ENCODE measurements around the gene PLXNB3.

PLXNB3 gene

GRCh38 chrX:153778181-153778580 is 14.1 kb downstream of the PLXNB3 start:
- TF ChIP-seq ZNF70 (CRISPR knock-in tag; IDR thresholded peaks at IDR 0.05) = no peak
- TF ChIP-seq ARNTL (CRISPR knock-in tag; IDR thresholded peaks at IDR 0.05; ENCODE audit: borderline replicate concordance, low read depth) = no peak
- TF ChIP-seq ESRRG (CRISPR knock-in tag; IDR thresholded peaks at IDR 0.05) = no peak
- TF ChIP-seq OSR1 (CRISPR knock-in tag; IDR thresholded peaks at IDR 0.05) = no peak
- no peak for TF ChIP-seq ZFP3 (CRISPR knock-in tag; IDR thresholded peaks at IDR 0.05)
- TF ChIP-seq ZNF8 (CRISPR knock-in tag; IDR thresholded peaks at IDR 0.05) = no peak
- TF ChIP-seq ZC3H10 (CRISPR knock-in tag; IDR thresholded peaks at IDR 0.05) = no peak
- TF ChIP-seq ZNF565 (CRISPR knock-in tag; conservative IDR thresholded peaks at IDR 0.05; ENCODE audit: low read depth) = no peak
- no peak for TF ChIP-seq CSRNP3 (CRISPR knock-in tag; IDR thresholded peaks at IDR 0.05)
- TF ChIP-seq, protein P1, sequence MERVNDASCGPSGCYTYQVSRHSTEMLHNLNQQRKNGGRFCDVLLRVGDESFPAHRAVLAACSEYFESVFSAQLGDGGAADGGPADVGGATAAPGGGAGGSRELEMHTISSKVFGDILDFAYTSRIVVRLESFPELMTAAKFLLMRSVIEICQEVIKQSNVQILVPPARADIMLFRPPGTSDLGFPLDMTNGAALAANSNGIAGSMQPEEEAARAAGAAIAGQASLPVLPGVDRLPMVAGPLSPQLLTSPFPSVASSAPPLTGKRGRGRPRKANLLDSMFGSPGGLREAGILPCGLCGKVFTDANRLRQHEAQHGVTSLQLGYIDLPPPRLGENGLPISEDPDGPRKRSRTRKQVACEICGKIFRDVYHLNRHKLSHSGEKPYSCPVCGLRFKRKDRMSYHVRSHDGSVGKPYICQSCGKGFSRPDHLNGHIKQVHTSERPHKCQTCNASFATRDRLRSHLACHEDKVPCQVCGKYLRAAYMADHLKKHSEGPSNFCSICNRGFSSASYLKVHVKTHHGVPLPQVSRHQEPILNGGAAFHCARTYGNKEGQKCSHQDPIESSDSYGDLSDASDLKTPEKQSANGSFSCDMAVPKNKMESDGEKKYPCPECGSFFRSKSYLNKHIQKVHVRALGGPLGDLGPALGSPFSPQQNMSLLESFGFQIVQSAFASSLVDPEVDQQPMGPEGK (CRISPR knock-in tag; IDR thresholded peaks at IDR 0.05; ENCODE audit: borderline replicate concordance) = no peak
- no peak for TF ChIP-seq TOX (CRISPR knock-in tag; IDR thresholded peaks at IDR 0.05; ENCODE audit: borderline replicate concordance)
- no peak for TF ChIP-seq CSDC2 (CRISPR knock-in tag; IDR thresholded peaks at IDR 0.05)
- TF ChIP-seq, protein P2, sequence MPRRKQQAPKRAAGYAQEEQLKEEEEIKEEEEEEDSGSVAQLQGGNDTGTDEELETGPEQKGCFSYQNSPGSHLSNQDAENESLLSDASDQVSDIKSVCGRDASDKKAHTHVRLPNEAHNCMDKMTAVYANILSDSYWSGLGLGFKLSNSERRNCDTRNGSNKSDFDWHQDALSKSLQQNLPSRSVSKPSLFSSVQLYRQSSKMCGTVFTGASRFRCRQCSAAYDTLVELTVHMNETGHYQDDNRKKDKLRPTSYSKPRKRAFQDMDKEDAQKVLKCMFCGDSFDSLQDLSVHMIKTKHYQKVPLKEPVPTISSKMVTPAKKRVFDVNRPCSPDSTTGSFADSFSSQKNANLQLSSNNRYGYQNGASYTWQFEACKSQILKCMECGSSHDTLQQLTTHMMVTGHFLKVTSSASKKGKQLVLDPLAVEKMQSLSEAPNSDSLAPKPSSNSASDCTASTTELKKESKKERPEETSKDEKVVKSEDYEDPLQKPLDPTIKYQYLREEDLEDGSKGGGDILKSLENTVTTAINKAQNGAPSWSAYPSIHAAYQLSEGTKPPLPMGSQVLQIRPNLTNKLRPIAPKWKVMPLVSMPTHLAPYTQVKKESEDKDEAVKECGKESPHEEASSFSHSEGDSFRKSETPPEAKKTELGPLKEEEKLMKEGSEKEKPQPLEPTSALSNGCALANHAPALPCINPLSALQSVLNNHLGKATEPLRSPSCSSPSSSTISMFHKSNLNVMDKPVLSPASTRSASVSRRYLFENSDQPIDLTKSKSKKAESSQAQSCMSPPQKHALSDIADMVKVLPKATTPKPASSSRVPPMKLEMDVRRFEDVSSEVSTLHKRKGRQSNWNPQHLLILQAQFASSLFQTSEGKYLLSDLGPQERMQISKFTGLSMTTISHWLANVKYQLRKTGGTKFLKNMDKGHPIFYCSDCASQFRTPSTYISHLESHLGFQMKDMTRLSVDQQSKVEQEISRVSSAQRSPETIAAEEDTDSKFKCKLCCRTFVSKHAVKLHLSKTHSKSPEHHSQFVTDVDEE (CRISPR knock-in tag; IDR thresholded peaks at IDR 0.05) = no peak
- TF ChIP-seq ISL1 (CRISPR knock-in tag; IDR thresholded peaks at IDR 0.05) = no peak
- TF ChIP-seq PPARA (CRISPR knock-in tag; IDR thresholded peaks at IDR 0.05; ENCODE audit: borderline replicate concordance) = no peak
- no peak for TF ChIP-seq SNAI2 (CRISPR knock-in tag; IDR thresholded peaks at IDR 0.05)
- no peak for TF ChIP-seq TCF4 (CRISPR knock-in tag; IDR thresholded peaks at IDR 0.05; ENCODE audit: borderline replicate concordance)
- TF ChIP-seq GLIS3 (CRISPR knock-in tag; IDR thresholded peaks at IDR 0.05) = no peak
- no peak for TF ChIP-seq CREB5 (CRISPR knock-in tag; IDR thresholded peaks at IDR 0.05; ENCODE audit: low read depth)
- no peak for TF ChIP-seq RARB (CRISPR knock-in tag; IDR thresholded peaks at IDR 0.05)
- ATAC-seq = no peak

DNA sequence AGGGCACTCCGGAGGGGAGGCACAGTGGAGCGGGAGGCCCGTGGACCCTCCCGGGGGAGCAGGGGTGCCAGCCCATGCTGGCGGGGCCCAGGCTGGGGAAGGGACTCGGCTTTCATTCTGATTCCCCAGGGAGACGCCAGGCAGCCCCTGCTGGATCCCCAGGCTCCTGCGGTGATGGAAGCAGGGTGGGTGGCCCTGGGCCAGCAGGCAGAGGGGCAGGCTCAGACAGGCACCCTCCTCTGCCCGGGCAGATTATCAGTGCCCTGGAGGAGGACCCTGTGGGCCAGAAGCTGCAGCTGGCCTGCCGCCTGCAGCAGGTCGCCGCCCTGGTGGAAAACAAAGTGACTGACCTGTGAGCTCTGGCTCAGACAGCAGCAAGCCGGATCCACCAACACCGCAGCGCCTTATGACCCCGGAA is 14.6 kb downstream of the PLXNB3 start:
- ATAC-seq = no peak

More for the DNA sequence above, 14.6 kb downstream of the PLXNB3 start:
- TF ChIP-seq PPARA (CRISPR knock-in tag; IDR thresholded peaks at IDR 0.05; ENCODE audit: borderline replicate concordance) = no peak
- TF ChIP-seq TCF4 (CRISPR knock-in tag; IDR thresholded peaks at IDR 0.05; ENCODE audit: borderline replicate concordance) = no peak
- TF ChIP-seq ESRRG (CRISPR knock-in tag; IDR thresholded peaks at IDR 0.05) = no peak
- TF ChIP-seq CSRNP3 (CRISPR knock-in tag; IDR thresholded peaks at IDR 0.05) = no peak
- TF ChIP-seq BACH2 (CRISPR knock-in tag; IDR thresholded peaks at IDR 0.05; ENCODE audit: borderline replicate concordance) = no peak
- no peak for TF ChIP-seq CSDC2 (CRISPR knock-in tag; IDR thresholded peaks at IDR 0.05)
- no peak for TF ChIP-seq ZC3H10 (CRISPR knock-in tag; IDR thresholded peaks at IDR 0.05)
- TF ChIP-seq OSR1 (CRISPR knock-in tag; IDR thresholded peaks at IDR 0.05) = no peak
- no peak for TF ChIP-seq RARB (CRISPR knock-in tag; IDR thresholded peaks at IDR 0.05)
- no peak for TF ChIP-seq TOX (CRISPR knock-in tag; IDR thresholded peaks at IDR 0.05; ENCODE audit: borderline replicate concordance)
- TF ChIP-seq, protein P1 (CRISPR knock-in tag; IDR thresholded peaks at IDR 0.05; ENCODE audit: borderline replicate concordance) = no peak
- TF ChIP-seq GLIS3 (CRISPR knock-in tag; IDR thresholded peaks at IDR 0.05) = no peak
- TF ChIP-seq POU6F1 (CRISPR knock-in tag; IDR thresholded peaks at IDR 0.05; ENCODE audit: borderline replicate concordance, low read depth) = no peak
- no peak for TF ChIP-seq ZNF70 (CRISPR knock-in tag; IDR thresholded peaks at IDR 0.05)
- no peak for TF ChIP-seq SNAI2 (CRISPR knock-in tag; IDR thresholded peaks at IDR 0.05)
- no peak for TF ChIP-seq CREB5 (CRISPR knock-in tag; IDR thresholded peaks at IDR 0.05; ENCODE audit: low read depth)
